ENCODE results near the gene TBC1D16.

TBC1D16 gene

DNA sequence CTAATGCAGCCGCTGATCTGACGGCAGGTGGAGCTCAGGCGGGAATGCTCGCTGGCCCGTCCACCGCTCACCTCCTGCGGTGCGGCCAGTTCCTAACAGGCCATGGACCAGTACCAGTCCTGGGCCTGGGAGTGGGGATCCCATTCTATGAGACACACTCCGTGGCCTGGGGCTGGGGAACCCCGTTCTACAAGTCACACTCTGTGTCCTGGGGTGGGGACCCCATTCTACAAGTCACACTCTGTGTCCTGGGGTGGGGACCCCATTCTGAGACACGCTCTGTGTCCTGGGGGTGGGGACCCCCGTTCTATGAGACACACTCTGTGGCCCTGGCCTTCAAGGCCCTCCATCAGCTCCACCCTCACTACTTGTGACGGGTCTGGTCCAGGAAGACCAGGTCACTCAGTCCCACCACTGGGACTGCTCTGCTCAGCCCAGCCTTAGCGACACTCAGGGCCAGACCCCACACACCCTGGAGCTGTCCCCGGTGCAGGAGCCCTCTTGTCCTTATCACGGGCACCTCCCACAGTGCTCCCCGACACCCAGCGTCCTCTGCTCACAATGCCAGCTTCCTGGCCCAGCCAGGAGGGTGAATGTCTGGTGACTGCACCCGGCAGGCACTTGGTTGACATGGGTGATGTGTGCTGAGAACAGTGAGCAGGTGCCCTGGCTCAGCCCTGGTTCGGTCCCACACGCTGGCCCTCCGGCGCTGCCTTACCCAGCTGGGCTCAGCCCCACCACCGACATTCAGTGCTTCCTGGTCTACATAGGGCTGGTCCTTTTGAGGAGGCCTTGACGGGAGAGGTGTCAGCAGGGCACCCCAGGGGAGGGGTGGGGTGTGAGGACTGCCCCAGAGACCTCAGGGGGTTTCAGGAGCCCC is 89.1 kb downstream of the TBC1D16 start:
- DNase-seq (ENCODE audit: low read depth in 2 of 2) = no peak
- TF ChIP-seq, protein P1, sequence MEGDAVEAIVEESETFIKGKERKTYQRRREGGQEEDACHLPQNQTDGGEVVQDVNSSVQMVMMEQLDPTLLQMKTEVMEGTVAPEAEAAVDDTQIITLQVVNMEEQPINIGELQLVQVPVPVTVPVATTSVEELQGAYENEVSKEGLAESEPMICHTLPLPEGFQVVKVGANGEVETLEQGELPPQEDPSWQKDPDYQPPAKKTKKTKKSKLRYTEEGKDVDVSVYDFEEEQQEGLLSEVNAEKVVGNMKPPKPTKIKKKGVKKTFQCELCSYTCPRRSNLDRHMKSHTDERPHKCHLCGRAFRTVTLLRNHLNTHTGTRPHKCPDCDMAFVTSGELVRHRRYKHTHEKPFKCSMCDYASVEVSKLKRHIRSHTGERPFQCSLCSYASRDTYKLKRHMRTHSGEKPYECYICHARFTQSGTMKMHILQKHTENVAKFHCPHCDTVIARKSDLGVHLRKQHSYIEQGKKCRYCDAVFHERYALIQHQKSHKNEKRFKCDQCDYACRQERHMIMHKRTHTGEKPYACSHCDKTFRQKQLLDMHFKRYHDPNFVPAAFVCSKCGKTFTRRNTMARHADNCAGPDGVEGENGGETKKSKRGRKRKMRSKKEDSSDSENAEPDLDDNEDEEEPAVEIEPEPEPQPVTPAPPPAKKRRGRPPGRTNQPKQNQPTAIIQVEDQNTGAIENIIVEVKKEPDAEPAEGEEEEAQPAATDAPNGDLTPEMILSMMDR (IDR thresholded peaks at IDR 0.05; ENCODE audit: low read depth, low read length) = no peak
- H3K4me3 ChIP-seq (replicated peaks in 1 of 2; ENCODE audit: low read depth in 2 of 2, low read length in 2 of 2) = no peak overlapping the region

DNA sequence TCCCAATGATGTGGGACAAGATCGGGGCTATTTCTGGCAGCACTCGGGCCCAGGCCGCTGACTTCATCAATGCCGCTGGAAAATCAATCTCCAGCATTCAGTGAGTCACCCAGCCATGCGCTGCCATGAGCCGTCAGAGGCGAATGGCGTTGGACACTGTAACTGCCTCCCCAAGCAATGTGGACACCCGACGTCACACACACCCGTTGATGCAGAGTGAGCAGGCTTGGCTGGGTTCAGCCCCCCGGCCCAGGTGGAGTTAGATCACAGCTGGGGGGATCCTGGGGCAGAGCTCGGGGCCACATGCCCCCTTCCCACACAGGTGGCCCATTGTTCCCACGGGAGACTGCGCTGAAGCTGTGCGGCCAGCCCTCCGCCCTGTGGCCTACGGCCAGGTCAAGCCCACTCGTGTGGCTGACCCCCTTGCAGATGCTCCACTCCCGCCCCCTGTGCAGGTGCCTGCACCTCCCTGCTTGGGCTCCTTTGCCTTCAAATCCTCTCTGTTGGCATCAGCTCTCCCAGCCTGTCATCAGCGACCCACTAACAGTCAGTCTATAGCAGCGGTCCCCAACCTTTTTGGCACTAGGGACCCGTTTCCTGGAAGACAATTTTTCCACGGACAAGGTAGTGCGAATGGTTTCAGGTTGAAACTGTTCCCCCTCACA is 89.9 kb downstream of the TBC1D16 start:
- TF ChIP-seq, protein P1 (IDR thresholded peaks at IDR 0.05; ENCODE audit: low read depth, low read length) = no peak
- DNase-seq (ENCODE audit: low read depth in 2 of 2) = no peak
- H3K4me3 ChIP-seq (replicated peaks in 1 of 2; ENCODE audit: low read depth in 2 of 2, low read length in 2 of 2) = no peak overlapping the region

DNA sequence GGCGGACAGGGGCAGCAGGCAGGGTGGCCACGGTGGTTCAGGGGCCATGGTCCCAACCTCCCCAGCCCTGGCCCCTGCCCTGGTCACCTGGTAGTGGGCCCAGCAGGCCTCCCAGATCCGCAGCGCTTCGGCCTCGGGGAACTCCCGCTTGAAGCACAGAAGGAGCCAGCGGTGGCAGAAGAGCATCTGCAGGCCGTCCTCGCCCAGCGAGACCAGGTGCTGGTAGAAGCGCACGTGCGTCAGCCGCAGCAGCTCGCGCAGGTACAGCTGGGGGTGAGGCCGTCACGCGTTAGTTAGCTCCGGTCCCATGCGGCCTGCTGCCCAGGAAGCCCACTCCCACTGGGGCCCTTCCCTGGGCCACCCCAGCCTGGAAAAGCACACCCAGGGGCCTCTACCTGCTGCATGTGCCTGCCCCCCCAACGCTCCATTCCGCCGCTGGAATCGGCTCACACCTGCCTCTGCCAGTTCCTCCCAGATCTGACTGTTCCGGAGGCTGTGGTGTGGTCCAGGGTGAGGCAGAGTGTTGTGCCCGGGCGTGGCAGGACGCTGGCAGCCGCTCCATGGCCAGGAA is 90.8 kb downstream of the TBC1D16 start:
- no peak overlapping the region for H3K4me3 ChIP-seq (replicated peaks in 1 of 2; ENCODE audit: low read depth in 2 of 2, low read length in 2 of 2)
- no peak for DNase-seq (ENCODE audit: low read depth in 2 of 2)
- TF ChIP-seq, protein P1 (IDR thresholded peaks at IDR 0.05; ENCODE audit: low read depth, low read length) = no peak

DNA sequence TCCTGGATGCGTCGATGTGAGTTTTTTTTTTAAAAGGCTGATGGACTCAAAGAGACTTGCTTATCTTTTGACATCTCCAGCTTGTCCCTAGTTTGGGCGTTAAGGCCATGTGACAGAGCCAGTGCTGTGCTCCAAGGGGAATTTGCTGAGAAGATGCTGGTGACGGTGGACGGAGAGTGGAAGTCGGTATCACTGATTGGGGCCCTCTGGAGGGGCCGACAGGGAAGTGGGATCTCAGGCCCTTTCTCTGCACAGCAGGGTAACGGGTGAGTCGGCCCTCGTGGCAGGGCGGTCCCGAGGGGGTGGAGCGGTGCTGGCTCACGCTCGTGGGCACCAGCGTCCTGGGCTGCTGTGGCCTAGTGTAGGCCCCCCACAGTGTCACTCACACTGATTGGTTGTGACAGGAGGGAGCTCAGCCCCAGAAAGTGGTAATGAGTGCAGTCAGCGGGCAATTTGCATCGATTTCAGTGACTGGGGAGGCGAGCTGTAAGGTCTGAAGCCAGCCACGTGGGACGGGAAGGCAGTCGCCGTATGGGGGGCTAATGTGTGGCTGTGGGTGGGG is 91.3 kb downstream of the TBC1D16 start:
- no peak overlapping the region for H3K4me3 ChIP-seq (replicated peaks in 1 of 2; ENCODE audit: low read depth in 2 of 2, low read length in 2 of 2)
- TF ChIP-seq, protein P1 (IDR thresholded peaks at IDR 0.05; ENCODE audit: low read depth, low read length) = no peak
- DNase-seq (ENCODE audit: low read depth in 2 of 2) = no peak

DNA sequence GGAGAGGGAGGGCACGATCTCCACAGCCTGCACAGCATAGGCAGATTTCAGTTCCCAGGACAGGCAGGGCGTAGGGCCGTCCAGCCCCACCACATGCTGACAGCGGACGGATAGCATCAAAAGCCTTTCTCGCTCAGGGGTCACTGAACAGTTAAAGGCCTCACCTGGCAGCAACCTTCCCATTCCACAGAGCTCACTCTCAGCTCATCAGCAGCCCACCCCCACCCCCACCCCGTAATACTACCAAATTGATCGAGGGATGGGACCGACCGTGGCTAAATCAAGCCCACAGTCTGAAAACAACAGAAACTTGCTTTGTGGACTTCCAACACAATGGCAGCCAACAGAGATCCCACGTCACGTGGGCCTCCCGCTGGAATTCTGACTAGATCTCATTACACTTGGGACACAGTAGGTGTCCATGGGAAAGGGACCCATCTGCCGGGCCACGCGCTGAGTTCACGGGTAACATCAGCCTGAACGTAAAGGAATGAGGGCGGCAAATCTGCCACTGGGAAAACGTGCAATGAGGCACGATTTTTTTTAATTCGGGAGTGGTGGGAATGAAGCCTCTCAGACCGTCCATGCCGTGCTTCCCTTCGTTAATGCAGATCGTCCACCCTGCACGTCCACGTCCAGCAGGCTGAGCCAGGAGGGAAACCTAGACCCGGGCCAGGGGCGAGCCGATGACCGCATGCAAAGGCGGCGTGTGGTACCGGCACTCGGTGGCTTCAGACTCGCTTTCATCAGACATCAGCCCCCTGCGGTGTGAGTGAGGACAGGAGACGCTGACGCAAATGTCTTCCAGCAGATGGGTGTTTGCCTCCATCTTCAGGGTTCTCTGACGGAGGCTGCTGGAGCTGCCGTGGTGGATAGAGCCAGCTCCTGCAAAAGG is 92.1 kb downstream of the TBC1D16 start:
- no peak overlapping the region for H3K4me3 ChIP-seq (replicated peaks in 1 of 2; ENCODE audit: low read depth in 2 of 2, low read length in 2 of 2)
- TF ChIP-seq, protein P1 (IDR thresholded peaks at IDR 0.05; ENCODE audit: low read depth, low read length) = no peak
- no peak for DNase-seq (ENCODE audit: low read depth in 2 of 2)
